GM12892 (cell line): Measurements from ENCODE around the gene LTN1.

Experiments
- POLR2A ChIP-seq: IDR thresholded peaks from 2 replicates; pipeline ENCODE4 v1.6.1; 2011; ENCODE audit warnings: low read depth, low read length, control low read depth
- POLR2AphosphoS5 ChIP-seq: IDR thresholded peaks from 2 replicates; pipeline ENCODE4 v1.6.1; 2011; ENCODE audit warnings: low read depth, low read length, control low read depth

DNA sequence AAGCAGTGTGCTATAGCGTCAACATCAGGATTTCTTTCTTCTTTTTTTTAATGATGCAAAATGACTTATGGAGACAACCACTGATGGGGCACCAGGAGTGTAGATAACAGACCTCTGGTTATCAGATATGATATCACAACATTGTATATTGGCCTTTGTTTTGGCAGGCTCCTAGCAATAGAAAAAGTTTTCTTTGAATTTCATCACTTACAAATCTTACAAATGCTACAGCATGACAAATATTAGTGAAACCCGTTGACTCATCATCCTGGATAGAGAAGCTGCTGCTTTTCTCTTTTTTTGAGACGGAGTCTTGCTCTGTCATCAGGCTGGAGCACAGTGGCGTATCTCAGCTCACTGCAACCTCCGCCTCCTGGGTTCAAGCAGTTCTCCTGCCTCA, 92.9 kb downstream of the LTN1 start:
- TF ChIP-seq POLR2A (no peak), POLR2AphosphoS5 (no peak)
